Endometrial microvascular endothelial cells (primary cell): Measurements from ENCODE around the gene TPH1. TPM values are rescaled to one million over a fixed set of nuclear protein-coding genes. Genes with fewer than 3 reads are reported as not detected.
"Not testable (repeated sequence)": the region's sequence is repeated elsewhere in the genome, so short reads cannot be mapped to it uniquely, and the experiment has no call there.

Source experiments
- in situ Hi-C: cut with HindIII; loops from 2 replicates; pipeline ENCODE4 v1.10.0; 2017; ENCODE audit warnings: low sequenced_read_pairs, low pct_unique_long_range_greater_than_20kb; ENCODE audit errors: inconsistent ontology term
- total RNA-seq: library from RNA; depleted of rRNA; stranded (reverse); fragments of >200 nt; gene quantifications from one replicate; pipeline ENCODE4 v1.2.3, GENCODE V29; 2015; ENCODE audit errors: inconsistent ontology term

Gene TPH1
- total RNA-seq, 1 donor from 2014 or later: not detected

DNA sequence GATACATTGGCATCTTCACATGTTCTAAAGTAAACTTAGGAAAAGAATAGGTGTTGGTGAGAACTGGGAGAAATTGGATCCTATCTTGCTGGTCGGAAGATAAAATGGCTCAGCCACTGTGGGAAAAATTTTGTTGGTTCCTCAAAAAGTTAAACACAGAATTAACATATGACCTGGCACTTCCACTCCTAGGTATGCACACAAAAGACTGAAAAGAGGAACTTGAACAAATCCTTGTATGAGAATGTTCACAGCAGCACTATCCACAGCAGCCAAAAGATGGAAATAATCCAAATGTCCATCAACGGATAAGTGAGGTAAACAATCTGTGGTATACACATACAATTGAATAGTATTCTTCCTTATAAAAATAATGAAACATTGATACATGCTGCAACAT is 4.8 kb upstream of the TPH1 start:
- in situ Hi-C loops: no loop called here

DNA sequence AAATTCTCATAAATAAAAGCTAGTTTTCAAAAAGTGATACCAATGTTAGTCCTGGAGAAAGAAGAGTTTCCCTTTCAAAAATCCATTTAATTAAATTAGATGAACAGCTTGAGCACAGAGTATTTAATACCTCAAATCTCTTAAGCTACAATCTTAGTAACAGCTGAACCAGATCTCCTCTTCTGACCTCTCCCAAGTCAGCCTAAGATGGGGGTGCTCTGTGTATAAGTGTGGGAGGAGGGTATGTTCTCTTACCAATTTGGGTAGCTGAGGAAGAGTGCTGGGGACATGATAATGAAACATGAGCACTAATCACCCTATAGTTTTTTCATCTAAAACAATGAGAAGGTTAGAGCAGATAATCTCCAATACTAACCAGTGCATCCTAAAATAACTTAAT is 9.6 kb downstream of the TPH1 start:
- in situ Hi-C loops: no loop called here

DNA sequence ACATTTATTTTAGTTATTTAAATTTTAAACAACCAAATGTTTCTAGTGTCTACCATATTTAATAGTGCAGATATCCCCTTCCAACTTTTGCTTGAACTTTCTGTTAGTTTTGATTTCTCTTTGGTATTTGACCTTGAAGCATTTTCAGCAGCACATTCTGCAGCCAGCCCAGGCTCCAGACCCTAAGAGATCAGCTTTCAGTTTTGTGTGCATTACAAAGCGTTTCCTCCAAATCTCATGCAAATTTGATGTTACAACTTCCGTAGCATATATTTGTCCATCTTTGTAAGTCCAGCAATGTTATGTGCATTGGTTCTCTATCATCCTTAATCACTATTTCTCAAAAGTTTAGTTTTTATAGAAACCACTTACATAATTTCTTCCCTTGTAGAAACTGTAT is 18.6 kb downstream of the TPH1 start:
- in situ Hi-C loops: no loop called here

DNA sequence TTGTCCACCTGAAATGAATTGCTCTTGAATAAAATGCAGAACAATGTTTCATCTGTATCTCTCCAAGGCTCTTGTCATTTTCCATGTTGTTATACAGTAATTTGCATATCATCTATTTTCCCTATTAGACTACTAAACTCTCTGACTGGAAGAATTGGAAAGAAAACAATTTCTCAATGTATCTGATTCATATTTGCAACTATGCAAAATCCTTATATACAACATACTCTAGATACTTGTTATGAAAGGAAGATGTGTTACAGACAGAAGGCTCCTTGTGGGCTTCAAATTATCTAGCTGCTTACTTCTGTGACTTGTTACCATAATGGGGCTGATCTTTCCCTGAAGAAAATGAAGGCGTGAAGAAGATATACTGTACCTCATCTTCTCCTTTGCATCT is 23.6 kb downstream of the TPH1 start:
- in situ Hi-C loops: no loop called here

DNA sequence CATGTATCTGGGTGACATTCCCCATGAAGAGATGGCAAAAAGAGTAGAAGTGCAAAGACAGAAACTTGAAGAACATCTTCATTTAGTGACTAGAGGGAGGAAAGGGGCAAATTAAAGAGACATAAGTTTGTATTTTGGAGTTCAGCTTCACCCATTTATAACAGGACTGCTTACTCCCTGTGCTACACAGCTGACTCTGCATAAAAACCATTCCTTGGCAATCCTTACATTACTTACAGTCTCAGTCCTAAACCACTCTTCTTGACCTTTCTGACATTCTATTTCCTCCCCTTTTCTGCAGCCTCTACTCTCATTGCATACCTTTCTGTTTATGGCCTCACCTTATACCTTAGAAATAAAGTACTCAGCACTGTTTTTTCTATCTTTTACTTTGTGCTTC is 26.4 kb downstream of the TPH1 start:
- in situ Hi-C loops: no loop called here

DNA sequence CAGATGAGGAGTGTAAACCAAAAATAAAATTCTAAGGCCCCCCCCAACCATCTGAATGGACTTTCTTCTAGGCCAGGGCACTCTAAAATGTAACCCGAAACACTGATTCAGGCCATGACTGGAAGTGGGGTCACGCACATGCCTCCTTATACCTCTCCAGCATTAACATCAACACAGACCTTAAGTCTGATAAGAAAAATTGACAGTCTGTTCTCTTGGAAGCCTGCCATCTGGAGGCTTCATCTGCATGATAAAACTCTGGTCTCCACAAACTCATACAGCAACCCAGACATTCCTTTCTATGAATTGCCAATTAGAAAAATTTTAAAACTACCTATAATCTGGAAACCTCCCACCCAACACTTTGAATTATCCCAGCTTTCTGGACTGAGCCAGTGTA is 29.3 kb downstream of the TPH1 start:
- in situ Hi-C loops: no loop called here

DNA sequence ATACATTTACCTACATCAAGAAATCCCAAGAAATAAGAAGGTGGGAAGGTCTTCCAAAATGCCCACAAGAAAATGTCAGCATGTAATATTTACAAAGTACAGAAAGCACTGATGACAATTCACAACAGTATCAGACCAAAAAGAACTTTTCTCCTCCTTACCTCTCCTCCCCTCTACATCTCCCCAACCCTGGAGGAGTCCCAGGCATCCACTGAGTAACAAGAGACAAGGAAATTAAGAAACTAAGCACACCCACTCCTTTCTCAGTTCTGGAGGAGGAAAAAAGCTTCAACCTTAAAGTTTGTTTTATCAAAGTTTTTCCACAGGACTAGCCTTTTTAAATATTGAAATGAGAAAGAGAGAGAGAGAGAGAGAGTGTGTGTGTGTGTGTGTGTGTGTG is 31.2 kb downstream of the TPH1 start:
- in situ Hi-C loops: no loop called here

DNA sequence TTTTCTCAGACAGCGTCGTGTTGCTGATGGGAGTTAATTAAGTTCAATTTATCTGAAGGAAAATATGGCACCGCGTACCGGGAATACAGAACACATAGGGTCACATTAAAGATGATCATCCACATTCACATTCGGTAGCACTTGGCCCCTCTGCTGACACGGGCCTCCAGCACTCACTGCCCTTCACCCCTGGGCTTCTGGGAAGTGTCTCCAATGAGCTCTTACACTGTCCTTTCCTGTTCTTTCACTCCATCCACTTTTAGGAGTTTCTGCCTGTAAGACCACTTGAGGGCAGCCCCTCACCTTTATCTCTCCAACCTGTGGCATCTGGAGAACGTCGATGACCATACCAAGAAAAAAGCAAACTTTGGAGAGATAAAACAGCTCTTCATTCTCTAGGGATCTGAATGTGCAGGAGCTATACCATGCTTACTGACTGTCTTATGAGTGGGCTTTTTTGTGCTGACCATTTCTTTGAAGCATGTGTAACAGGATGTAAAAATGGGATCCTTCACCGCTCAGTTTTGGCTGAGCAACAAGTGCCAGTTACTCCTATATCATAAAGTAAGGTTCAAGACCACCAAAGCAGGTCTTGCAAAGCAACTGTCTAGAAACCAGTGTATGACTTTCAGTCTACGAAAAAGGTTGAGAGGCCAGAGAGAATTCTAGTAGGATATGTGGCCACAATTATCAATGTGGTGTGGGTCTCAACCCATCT is 32.1 kb downstream of the TPH1 start:
- in situ Hi-C loops: no loop called here

DNA sequence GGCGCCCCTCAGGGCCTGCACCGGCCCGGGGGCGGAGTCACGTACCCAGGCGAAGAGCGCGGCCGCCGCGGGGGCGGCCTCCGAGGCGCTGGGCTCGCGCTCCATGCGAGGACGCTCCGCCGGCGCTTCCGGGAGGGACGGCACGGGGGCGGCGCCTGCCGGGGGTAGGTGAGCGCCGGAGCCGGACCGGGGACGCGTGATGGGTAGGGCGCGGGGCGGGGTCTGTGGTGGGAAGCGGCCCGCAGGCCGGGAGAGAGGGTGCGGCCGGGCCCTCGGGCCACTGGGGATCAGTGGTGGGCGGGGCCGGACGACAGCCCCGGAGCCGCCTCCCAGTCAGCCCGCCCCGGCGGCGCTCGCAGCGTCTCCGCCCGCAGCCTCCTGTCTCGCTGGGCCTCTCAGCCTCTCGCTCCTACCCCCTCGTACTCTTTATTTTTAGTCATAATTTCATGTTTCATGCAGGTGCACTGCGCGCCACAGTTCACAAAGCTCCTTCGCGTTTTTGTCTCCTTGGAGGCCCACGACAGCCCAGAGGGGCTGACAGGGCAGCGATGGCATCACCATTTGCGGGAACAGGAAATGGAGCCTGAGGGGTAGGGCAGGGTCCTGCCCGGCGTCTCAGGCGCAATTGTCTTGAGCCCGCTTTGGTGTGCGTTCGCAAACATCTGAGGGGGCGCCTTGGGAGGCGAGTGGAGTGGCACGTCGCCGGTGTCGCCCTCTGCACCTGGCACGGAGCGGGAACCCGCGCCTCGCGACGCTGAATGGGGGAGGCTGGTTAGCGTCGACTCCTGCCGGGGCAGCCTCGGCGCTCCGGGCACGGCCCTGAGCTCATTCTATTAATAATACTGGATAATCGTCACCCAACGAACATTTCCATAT is 32.9 kb downstream of the TPH1 start, which contains the start of gene SERGEF:
Gene SERGEF, minus strand, starts transcription at position 142 of the 876 bp plus-strand sequence. Its CDS starts 37 bp downstream, at position 105.
- in situ Hi-C loops: no loop called here

DNA sequence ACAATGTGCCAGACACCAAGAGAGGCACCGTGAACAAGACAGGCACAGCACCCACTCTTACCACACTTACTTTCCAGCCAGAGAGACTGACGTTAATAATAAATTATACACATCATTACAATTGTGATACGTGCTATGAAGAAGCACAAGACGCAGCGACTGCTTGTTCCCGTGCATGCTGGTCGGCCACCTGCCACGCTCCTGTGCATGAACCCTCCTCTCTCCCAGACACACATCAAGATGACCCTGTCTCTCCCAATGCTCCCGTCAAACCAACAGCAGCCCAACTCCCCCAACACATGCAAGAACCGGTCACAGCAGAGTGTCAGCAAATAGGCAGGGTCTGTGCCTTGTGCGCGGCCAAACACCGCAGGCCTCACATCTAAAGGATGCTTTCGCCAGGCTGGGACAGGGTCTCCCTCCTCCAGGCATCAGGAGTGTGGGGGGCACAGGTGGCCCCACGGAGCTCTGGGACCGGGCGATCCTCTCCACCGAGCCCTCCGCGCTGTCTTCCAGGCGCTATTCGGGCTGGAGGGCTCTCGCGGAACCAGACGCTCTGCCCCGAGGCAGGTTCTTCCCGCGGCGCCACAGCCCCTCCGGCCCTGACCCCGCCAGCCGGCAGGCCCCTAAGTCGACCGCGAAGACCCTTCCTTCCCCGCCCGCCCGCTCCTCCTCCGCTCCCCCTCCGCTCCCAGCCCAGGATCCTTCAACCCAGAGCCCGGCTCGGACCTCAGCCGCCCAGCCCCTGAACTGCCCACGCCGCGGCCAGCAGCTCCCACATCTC is 33.8 kb downstream of the TPH1 start:
- in situ Hi-C loops: no loop called here

DNA sequence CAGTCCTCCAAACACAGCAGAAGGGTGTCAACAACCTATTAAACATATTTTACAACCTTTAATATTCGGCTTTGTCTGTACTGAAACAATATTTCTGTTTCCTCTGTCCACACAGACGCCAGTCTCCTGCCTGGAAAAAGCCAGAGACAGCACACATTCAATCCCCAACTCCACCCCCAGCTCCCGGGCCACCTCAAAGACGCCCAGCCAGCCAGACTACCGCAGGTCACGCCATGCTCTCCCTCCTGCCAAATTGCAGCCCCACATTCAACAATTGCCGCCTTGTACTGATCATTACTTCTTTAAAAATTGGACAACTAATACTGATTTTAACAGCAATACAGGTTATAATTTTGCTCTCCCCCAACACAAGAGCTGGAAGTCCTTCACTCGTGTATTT is 34.4 kb downstream of the TPH1 start:
- in situ Hi-C loops: no loop called here

DNA sequence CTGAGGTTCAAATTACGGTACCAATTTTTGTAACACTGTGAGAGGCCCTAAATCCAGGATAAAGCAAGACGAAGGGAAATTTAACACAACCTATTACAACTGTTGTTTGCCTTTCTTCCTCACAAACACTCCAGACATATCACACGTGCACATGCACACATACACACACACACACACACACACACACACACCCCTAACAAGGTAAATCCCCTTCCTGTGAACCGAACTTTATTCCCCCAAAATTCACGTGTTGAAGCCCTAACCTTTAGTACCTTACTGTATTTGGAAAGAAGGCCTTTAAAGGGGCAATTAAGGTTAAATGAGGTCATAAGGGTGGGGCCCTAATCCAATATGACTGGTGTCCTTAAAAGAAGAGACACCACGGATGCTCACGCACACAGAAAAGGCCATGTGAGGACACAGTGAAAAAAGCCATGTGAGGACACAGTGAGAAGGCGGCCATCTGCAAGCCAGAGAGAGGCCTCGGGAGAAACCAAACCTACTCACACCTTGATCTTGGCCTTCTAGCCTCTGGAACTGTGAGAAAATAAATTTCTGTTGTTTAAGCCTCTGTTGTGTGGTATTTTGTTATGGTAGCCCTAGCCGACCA is 35.0 kb downstream of the TPH1 start:
- in situ Hi-C loops: no loop called here

DNA sequence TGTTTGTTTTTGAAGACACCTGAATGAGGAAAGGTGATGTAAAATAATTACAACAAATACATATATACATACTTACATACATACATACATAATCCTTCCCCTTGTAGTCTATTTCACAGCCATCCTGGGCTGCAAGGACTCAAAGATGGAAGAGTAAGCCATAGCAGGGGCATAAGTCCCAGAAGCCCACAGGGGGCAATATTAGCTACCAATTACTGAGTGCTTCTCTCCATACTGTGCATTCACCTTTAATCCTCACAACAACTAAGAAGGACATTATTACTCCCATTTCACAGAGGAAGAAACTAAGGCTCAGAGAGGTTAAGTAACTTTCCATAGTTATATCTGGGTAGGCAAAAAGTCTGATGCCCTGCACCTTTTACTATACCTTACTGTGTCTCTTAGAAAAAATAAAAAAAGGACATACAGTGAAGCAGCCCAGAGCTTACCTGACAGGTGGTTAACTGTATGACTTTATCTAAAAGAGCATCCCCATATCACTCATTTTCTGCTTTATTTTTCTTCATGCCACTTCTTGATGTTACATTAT is 35.9 kb downstream of the TPH1 start:
- in situ Hi-C loops: no loop called here

DNA sequence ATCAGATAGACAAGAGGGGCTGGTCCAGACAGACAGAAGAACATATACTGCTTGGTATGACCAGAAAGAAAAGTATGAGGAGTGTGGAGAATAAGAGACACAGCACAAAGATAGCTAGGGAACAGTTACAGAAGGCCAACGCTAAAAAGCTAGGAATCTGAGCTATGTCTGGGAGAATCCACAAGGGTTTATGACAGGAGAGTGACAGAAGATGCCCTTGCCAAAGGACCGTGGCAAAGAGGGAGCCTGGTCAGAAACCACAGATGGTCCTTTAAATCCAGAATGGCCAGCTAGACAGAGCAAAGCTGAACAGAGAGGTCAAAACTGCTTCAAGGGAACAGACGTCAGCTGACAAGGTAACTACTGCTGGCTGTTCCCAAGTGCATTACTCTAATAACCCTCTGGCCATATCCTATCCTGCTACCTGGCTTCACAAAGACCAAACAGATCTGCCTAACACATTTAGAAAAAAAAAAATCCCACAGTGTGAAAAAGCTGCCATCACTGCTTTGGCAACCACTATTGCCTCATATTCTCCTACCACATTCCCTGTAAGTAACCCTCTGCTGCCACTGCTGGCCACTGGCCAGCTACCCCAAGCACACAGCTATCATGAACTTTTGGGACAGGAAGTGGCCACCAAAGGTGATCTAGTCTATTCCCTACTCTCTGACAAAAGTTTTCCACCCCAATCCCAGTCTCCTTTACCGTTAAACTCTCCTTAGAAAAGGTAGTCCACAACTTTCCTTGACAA is 40.5 kb downstream of the TPH1 start:
- in situ Hi-C loops: no loop called here

DNA sequence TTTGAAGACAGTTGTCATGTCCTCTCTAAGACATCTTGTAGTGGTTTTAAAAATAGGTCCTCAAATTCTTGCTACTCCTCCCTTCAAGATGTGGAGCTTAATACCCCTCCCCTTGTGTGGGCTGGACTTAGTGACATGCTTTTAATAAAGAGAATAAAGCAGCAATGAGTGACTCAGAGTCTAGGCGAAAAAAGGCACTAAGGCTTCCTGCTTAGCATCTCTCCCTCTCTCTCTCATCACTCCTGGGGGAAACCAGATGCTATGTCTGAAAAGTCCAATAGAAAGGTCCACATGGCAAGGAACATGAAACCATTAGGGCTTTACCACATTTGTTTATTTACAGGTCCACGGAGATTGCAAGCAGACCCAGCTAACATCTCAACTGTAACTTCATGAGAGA is 44.9 kb downstream of the TPH1 start:
- in situ Hi-C loops: no loop called here

DNA sequence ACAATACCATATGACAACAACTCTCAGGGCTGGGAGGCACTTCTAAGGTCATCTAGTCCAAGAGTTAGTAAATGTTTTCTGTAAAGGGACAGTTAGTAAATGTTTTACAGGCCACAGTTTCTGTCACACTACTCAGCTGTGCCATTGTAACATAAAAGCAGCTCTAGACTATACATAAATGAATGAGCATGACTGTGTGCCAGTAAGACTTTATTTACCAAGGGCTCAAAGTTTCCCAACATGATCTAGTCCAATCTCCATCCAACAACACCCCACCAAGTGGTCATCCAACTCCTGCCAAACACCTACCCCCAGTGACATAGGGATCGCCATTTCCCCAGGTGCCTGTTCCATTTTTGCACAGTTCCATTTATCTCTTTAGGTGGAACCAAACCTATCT is 45.3 kb downstream of the TPH1 start:
- in situ Hi-C loops: no loop called here

DNA sequence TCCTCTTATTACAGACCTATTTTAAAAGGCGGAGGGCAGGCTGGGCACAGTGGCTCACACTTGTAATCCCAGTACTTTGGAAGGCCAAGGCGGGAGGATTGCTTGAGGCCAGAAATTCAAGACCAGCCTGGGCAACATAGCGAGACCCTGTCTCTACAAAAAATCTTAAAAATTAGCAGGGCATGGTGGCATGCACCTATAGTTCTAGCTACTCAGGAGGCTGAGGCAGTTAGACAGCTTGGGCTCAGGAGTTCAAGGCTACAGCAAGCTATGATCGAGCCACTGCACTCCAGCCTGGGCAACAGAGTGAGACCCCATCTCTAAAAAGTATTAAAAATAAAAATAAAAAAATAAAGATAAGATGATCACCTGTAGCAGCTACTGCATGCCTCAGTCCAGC is 45.9 kb downstream of the TPH1 start:
- in situ Hi-C loops: not testable (repeated sequence)
